Neural cell (in vitro differentiated cells): ENCODE results near the gene SLC35B1. TPM values are rescaled to one million over a fixed set of nuclear protein-coding genes. Genes with fewer than 3 reads are reported as not detected.

Experiments
- H2AFZ ChIP-seq: fragments of 200-600, 300-800 bp; sonication (generic), shearing (Covaris generic); 2 replicates; pipeline ENCODE4 v1.6.0; 2014; ENCODE audit warnings: low read depth, mild to moderate bottlenecking, antibody characterized with exemption, low read length, moderate library complexity
- H3F3A ChIP-seq: fragments of 200-600 bp; shearing (Covaris generic); 2 replicates; pipeline ENCODE4 v1.6.1; 2016; ENCODE audit warnings: mild to moderate bottlenecking, moderate library complexity, mixed read lengths, antibody characterized with exemption, low read length; ENCODE audit not compliant: insufficient read depth, poor library complexity, severe bottlenecking
- H3K27ac ChIP-seq: fragments of 200-600, 300-800 bp; sonication (generic), shearing (Covaris generic); 2 replicates; pipeline ENCODE4 v1.5.1; 2014; ENCODE audit warnings: mild to moderate bottlenecking, low read length, moderate library complexity
- H3K27me3 ChIP-seq: fragments of 300-800, 200-600 bp; sonication (generic), shearing (Covaris generic); 2 replicates; pipeline ENCODE4 v1.6.0; 2014; ENCODE audit warnings: mild to moderate bottlenecking, low read depth, low read length, moderate library complexity; ENCODE audit not compliant: insufficient read depth
- H3K36me3 ChIP-seq: fragments of 300-800, 200-600 bp; sonication (generic), shearing (Covaris generic); 2 replicates; pipeline ENCODE4 v1.5.1; 2014; ENCODE audit warnings: mild to moderate bottlenecking, antibody characterized with exemption, low read length, moderate library complexity; ENCODE audit not compliant: insufficient read depth
- H3K4me2 ChIP-seq: fragments of 300-800, 200-600 bp; sonication (generic), shearing (Covaris generic); 2 replicates; pipeline ENCODE4 v1.6.0; 2014; ENCODE audit warnings: mild to moderate bottlenecking, low read length
- H3K4me3 ChIP-seq: fragments of 300-800, 200-600 bp; sonication (generic), shearing (Covaris generic); 2 replicates; pipeline ENCODE4 v1.5.1; 2014; ENCODE audit warnings: mild to moderate bottlenecking, low read length, moderate library complexity
- H3K79me2 ChIP-seq: fragments of 200-600 bp; shearing (Covaris generic); replicated peaks from 2 replicates; pipeline ENCODE4 v1.6.0; 2014; ENCODE audit warnings: mild to moderate bottlenecking, low read length, moderate library complexity; ENCODE audit not compliant: insufficient read depth
- H3K9ac ChIP-seq: fragments of 300-800, 200-600 bp; sonication (generic), shearing (Covaris generic); 2 replicates; pipeline ENCODE4 v1.6.1; 2016; ENCODE audit warnings: mild to moderate bottlenecking, low read length, mixed read lengths
- H3K9me2 ChIP-seq: fragments of 200-600 bp; shearing (Covaris generic); 2 replicates; pipeline ENCODE4 v1.6.1; 2016; ENCODE audit warnings: mild to moderate bottlenecking, low read length, mixed read lengths; ENCODE audit not compliant: insufficient read depth
- H3K9me3 ChIP-seq: fragments of 200-600, 300-800 bp; sonication (generic), shearing (Covaris generic); 2 replicates; pipeline ENCODE4 v1.6.1; 2016; ENCODE audit warnings: mild to moderate bottlenecking, mixed run types, low read length, moderate library complexity, mixed read lengths
- H4K20me1 ChIP-seq: fragments of 200-600 bp; shearing (Covaris generic); 2 replicates; pipeline ENCODE4 v1.6.1; 2016; ENCODE audit warnings: mild to moderate bottlenecking, mixed run types; ENCODE audit not compliant: insufficient read depth
- CTCF ChIP-seq: fragments of 450-650 bp; IDR thresholded peaks from 2 replicates; pipeline ENCODE4 v1.5.1; 2014; ENCODE audit warnings: antibody characterized with exemption, mild to moderate bottlenecking, moderate library complexity; ENCODE audit not compliant: poor library complexity, severe bottlenecking
- EP300 ChIP-seq: fragments of 450-650 bp; conservative IDR thresholded peaks from 2 replicates; pipeline ENCODE4 v1.6.1; 2014; ENCODE audit warnings: antibody characterized with exemption, mild to moderate bottlenecking, moderate library complexity; ENCODE audit not compliant: poor library complexity, severe bottlenecking
- EZH2 ChIP-seq: fragments of 200-600, 300-800 bp; shearing (Covaris generic), sonication (generic); IDR thresholded peaks from 2 replicates; pipeline ENCODE4 v1.6.1; 2014; ENCODE audit warnings: antibody characterized with exemption, low read length, borderline replicate concordance, mild to moderate bottlenecking; ENCODE audit not compliant: insufficient read depth, poor library complexity, severe bottlenecking
- MXI1 ChIP-seq: fragments of 450-650 bp; conservative IDR thresholded peaks from 2 replicates; pipeline ENCODE4 v1.6.1; 2014; ENCODE audit warnings: antibody characterized with exemption, mild to moderate bottlenecking; ENCODE audit not compliant: poor library complexity, severe bottlenecking
- POLR2AphosphoS5 ChIP-seq: IDR thresholded peaks from 2 replicates; pipeline ENCODE4 v1.6.1; 2012
- RAD21 ChIP-seq: fragments of 450-650 bp; conservative IDR thresholded peaks from 2 replicates; pipeline ENCODE4 v1.6.1; 2014; ENCODE audit warnings: antibody characterized with exemption, mild to moderate bottlenecking, moderate library complexity
- SMC3 ChIP-seq: fragments of 450-650 bp; conservative IDR thresholded peaks from 2 replicates; pipeline ENCODE4 v1.6.1; 2014; ENCODE audit warnings: antibody characterized with exemption, mild to moderate bottlenecking, moderate library complexity; ENCODE audit not compliant: poor library complexity
- TAF1 ChIP-seq: IDR thresholded peaks from 2 replicates; pipeline ENCODE4 v1.6.1; 2012; ENCODE audit warnings: low read depth
- polyA minus RNA-seq: library from RNA; depleted of rRNA, polyadenylated mRNA; stranded (reverse); fragments of >200 nt; gene quantifications from 2 replicates; pipeline ENCODE4 v1.2.3, GENCODE V29; 2014
- polyA plus RNA-seq: library from polyadenylated mRNA; depleted of rRNA; stranded (reverse); fragments of >200 nt; gene quantifications from 2 replicates; pipeline ENCODE4 v1.2.3, GENCODE V29; 2014
- TF ChIP-seq, protein P1 (sequence below): IDR thresholded peaks from 2 replicates; pipeline ENCODE4 v1.6.1; 2012; ENCODE audit warnings: borderline replicate concordance

The SLC35B1 gene, protein sequence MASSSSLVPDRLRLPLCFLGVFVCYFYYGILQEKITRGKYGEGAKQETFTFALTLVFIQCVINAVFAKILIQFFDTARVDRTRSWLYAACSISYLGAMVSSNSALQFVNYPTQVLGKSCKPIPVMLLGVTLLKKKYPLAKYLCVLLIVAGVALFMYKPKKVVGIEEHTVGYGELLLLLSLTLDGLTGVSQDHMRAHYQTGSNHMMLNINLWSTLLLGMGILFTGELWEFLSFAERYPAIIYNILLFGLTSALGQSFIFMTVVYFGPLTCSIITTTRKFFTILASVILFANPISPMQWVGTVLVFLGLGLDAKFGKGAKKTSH
- polyA plus RNA-seq (120 and 124 TPM in 2 replicates), polyA minus RNA-seq (51.5 and 62.8 TPM in 2 replicates)

GRCh38 chr17:49707608-49708514 lies at the start of gene SLC35B1:
SLC35B1 (minus strand) TSS chr17:49707964; CDS start chr17:49707833, 131 bp downstream.
- Histone ChIP-seq H3K27ac (peak within 1 kb of the TSS; percentile 94), H3K27me3 (no peaks in the 10 kb centered on the region), H2AFZ (peak within 1 kb of the TSS; percentile 70)

More at GRCh38 chr17:49707608-49708514, at the start of gene SLC35B1:
- TF ChIP-seq MXI1 = peak; percentile 80
- peak; percentile 75 for TF ChIP-seq EP300
- TF ChIP-seq POLR2AphosphoS5 = peak; percentile 90
- peak; percentile 80 for TF ChIP-seq TAF1
- peak; percentile 88 for TF ChIP-seq SMC3
- TF ChIP-seq CTCF = peak; percentile 99
- TF ChIP-seq EZH2 = no peak
- peak; percentile 73 for TF ChIP-seq RAD21
- TF ChIP-seq, protein P1, sequence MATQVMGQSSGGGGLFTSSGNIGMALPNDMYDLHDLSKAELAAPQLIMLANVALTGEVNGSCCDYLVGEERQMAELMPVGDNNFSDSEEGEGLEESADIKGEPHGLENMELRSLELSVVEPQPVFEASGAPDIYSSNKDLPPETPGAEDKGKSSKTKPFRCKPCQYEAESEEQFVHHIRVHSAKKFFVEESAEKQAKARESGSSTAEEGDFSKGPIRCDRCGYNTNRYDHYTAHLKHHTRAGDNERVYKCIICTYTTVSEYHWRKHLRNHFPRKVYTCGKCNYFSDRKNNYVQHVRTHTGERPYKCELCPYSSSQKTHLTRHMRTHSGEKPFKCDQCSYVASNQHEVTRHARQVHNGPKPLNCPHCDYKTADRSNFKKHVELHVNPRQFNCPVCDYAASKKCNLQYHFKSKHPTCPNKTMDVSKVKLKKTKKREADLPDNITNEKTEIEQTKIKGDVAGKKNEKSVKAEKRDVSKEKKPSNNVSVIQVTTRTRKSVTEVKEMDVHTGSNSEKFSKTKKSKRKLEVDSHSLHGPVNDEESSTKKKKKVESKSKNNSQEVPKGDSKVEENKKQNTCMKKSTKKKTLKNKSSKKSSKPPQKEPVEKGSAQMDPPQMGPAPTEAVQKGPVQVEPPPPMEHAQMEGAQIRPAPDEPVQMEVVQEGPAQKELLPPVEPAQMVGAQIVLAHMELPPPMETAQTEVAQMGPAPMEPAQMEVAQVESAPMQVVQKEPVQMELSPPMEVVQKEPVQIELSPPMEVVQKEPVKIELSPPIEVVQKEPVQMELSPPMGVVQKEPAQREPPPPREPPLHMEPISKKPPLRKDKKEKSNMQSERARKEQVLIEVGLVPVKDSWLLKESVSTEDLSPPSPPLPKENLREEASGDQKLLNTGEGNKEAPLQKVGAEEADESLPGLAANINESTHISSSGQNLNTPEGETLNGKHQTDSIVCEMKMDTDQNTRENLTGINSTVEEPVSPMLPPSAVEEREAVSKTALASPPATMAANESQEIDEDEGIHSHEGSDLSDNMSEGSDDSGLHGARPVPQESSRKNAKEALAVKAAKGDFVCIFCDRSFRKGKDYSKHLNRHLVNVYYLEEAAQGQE = peak; percentile 71
- no peaks in the 10 kb centered on the region for H3K9me2 ChIP-seq
- H3K9me3 ChIP-seq = no peaks in the 10 kb centered on the region
- H3K4me2 ChIP-seq = peak within 1 kb of the TSS; percentile 94
- H3K4me3 ChIP-seq = peak within 1 kb of the TSS; percentile 95
- H3F3A ChIP-seq = no peaks in the 10 kb centered on the region
- H3K36me3 ChIP-seq = peaks cover 6% of the 10 kb centered on the region
- H3K79me2 ChIP-seq = peaks cover 15% of the 10 kb centered on the region
- no peaks in the 10 kb centered on the region for H4K20me1 ChIP-seq
- peak within 1 kb of the TSS; percentile 96 for H3K9ac ChIP-seq
